OCI-LY3 (cell line): Measurements from ENCODE around the gene LSM14A.

Source experiments
- H2AFZ ChIP-seq: fragments of 200-600, 300-600 bp; shearing (Covaris generic); 2 replicates; pipeline ENCODE4 v1.6.0; 2014; ENCODE audit warnings: antibody characterized with exemption, low read depth, low read length
- H3K27ac ChIP-seq: fragments of 200-600, 300-600 bp; sonication (generic); 2 replicates; pipeline ENCODE4 v1.5.1; 2014; ENCODE audit warnings: mild to moderate bottlenecking, low read length, moderate library complexity, mixed read lengths
- H3K27me3 ChIP-seq: fragments of 200-600, 300-600 bp; sonication (generic); 2 replicates; pipeline ENCODE4 v1.6.1; 2014; ENCODE audit warnings: low read depth, low read length, mixed read lengths
- H3K36me3 ChIP-seq: fragments of 200-600, 300-600 bp; sonication (generic); replicated peaks from 2 replicates; pipeline ENCODE3; 2014; ENCODE audit warnings: low read depth, low read length, mixed read lengths
- H3K4me1 ChIP-seq: fragments of 300-600, 200-600 bp; sonication (generic); 2 replicates; pipeline ENCODE4 v1.6.1; 2014; ENCODE audit warnings: low read length, mixed read lengths
- H3K4me2 ChIP-seq: fragments of 200-600, 300-600 bp; sonication (generic); 2 replicates; pipeline ENCODE4 v1.6.1; 2014; ENCODE audit warnings: low read length, mixed read lengths
- H3K4me3 ChIP-seq: fragments of 300-600, 200-600 bp; sonication (generic); 2 replicates; pipeline ENCODE4 v1.5.1; 2014; ENCODE audit warnings: antibody characterized with exemption, mild to moderate bottlenecking, low read length, moderate library complexity
- H3K79me2 ChIP-seq: fragments of 300-600, 200-600 bp; shearing (Covaris generic); 2 replicates; pipeline ENCODE4 v1.6.1; 2014; ENCODE audit warnings: mild to moderate bottlenecking, low read length, mixed read lengths
- H3K9ac ChIP-seq: fragments of 300-600, 200-600 bp; shearing (Covaris generic); 2 replicates; pipeline ENCODE4 v1.6.0; 2014; ENCODE audit warnings: mild to moderate bottlenecking, low read length, moderate library complexity
- H3K9me3 ChIP-seq: fragments of 200-600, 300-600 bp; shearing (Covaris generic); 2 replicates; pipeline ENCODE4 v1.6.1; 2014; ENCODE audit warnings: low read length, mixed read lengths; ENCODE audit not compliant: insufficient read depth
- H4K20me1 ChIP-seq: fragments of 200-600, 300-600 bp; sonication (generic); 2 replicates; pipeline ENCODE4 v1.6.1; 2016; ENCODE audit warnings: low read length, mixed read lengths; ENCODE audit not compliant: insufficient read depth
- CTCF ChIP-seq: fragments of 200-600, 300-600 bp; sonication (generic); IDR thresholded peaks from 2 replicates; pipeline ENCODE4 v1.5.1; 2014; ENCODE audit warnings: antibody characterized with exemption, low read length, low read depth
- EZH2phosphoT487 ChIP-seq: fragments of 200-600 bp; shearing (Covaris generic); IDR thresholded peaks from 2 replicates; pipeline ENCODE4 v1.6.1; 2018; ENCODE audit warnings: antibody characterized with exemption, mixed run types, low read depth

Gene LSM14A

GRCh38 chr19:34171877-34172660 is at the start of gene LSM14A:
LSM14A (plus strand) TSS chr19:34172504; CDS start chr19:34172643, 139 bp downstream.
- H3K27ac ChIP-seq = peak within 1 kb of the TSS; percentile 88
- H3K9me3 ChIP-seq = no peaks in the 10 kb centered on the region
- no peak for TF ChIP-seq CTCF
- TF ChIP-seq EZH2phosphoT487 = no peak
- peaks cover 54% of the 10 kb centered on the region for H3K79me2 ChIP-seq
- H3K4me3 ChIP-seq = peak within 1 kb of the TSS; percentile 83
- H2AFZ ChIP-seq = peak within 1 kb of the TSS; percentile 54
- peaks cover 7% of the 10 kb centered on the region for H3K36me3 ChIP-seq
- peaks cover 47% of the 10 kb centered on the region for H3K4me1 ChIP-seq
- peak within 1 kb of the TSS; percentile 92 for H3K9ac ChIP-seq
- H3K4me2 ChIP-seq = peak within 1 kb of the TSS; percentile 81
- H4K20me1 ChIP-seq = peaks cover 32% of the 10 kb centered on the region
- 0 out of 2 replicates have a peak, but pooled peaks cover 4% of the 10 kb centered on the region for H3K27me3 ChIP-seq

- Histone ChIP-seq H3K9me3 (no peaks in the 10 kb centered on the region), H3K79me2 (no peaks in the 10 kb centered on the region), H3K9ac (no peak overlapping the region), H2AFZ (no peak overlapping the region), H3K4me1 (no peaks in the 10 kb centered on the region), H3K4me2 (no peak overlapping the region), H3K27ac (no peak overlapping the region), H3K36me3 (no peaks in the 10 kb centered on the region), H3K27me3 (peaks cover 15% of the 10 kb centered on the region; the same call in 1 of the 2 replicates), H4K20me1 (no peaks in the 10 kb centered on the region), H3K4me3 (no peak overlapping the region)
- TF ChIP-seq CTCF (no peak), EZH2phosphoT487 (no peak)
These were observed 47.5 kb upstream of the LSM14A start for GRCh38 chr19:34124828-34125227.

GRCh38 chr19:34126966-34127365 is 45.3 kb upstream of the LSM14A start:
- no peak for TF ChIP-seq EZH2phosphoT487
- no peak for TF ChIP-seq CTCF
- Histone ChIP-seq H2AFZ (no peak overlapping the region), H3K4me3 (no peak overlapping the region), H3K4me2 (no peak overlapping the region), H3K27ac (no peak overlapping the region), H3K9me3 (no peaks in the 10 kb centered on the region), H4K20me1 (no peaks in the 10 kb centered on the region), H3K4me1 (no peaks in the 10 kb centered on the region), H3K27me3 (peaks cover 18% of the 10 kb centered on the region; the same call in 1 of the 2 replicates), H3K36me3 (no peaks in the 10 kb centered on the region), H3K79me2 (no peaks in the 10 kb centered on the region), H3K9ac (no peak overlapping the region)

- no peaks in the 10 kb centered on the region for H3K79me2 ChIP-seq
These were observed 44.6 kb upstream of the LSM14A start for GRCh38 chr19:34127684-34128189.

More at GRCh38 chr19:34127684-34128189, 44.6 kb upstream of the LSM14A start:
- H3K4me3 ChIP-seq = no peak overlapping the region
- H3K9ac ChIP-seq = no peak overlapping the region
- no peak overlapping the region for H2AFZ ChIP-seq
- no peaks in the 10 kb centered on the region for H4K20me1 ChIP-seq
- no peaks in the 10 kb centered on the region for H3K4me1 ChIP-seq
- peaks cover 17% of the 10 kb centered on the region; the same call in 1 of the 2 replicates for H3K27me3 ChIP-seq
- TF ChIP-seq EZH2phosphoT487 (no peak), CTCF (no peak)
- H3K4me2 ChIP-seq = no peak overlapping the region
- no peaks in the 10 kb centered on the region for H3K36me3 ChIP-seq
- H3K27ac ChIP-seq = no peak overlapping the region
- no peaks in the 10 kb centered on the region for H3K9me3 ChIP-seq
